Measurements from ENCODE around the gene CRP.

DNA sequence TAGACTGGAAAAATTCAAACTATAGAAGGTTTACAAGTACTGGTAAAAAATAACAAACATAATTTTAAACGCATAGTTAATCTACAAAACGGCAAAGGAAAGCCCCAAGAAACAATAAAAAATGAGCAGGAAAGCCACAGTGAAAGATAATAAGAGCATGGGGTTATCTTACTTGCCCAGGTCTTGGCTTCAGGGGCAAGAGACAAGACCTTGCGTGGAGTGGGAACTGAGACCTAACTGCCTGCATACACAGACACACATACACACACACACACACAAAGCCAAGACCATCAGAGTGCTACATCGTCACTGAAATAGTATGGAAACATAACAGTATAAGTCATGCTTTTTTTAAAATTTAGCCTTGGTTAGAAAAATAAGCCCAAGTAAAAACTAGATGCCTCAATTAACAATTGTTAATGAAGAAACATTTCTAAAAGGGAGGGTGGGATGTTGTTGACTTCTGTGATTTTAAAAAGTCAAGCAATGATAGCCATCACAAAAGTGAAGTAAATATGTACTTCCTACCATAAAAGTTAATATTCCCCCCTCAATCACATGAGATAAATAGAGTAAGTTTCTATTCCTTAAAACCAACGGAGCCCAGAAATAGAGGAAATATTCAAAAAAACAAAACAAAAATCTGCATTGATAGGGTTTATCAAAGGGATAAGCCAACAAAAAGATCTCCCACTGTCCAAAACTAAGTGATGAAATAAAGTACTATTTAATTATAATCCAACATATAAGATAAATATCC, 29.4 kb upstream of the CRP start:
- TF ChIP-seq, protein P1, sequence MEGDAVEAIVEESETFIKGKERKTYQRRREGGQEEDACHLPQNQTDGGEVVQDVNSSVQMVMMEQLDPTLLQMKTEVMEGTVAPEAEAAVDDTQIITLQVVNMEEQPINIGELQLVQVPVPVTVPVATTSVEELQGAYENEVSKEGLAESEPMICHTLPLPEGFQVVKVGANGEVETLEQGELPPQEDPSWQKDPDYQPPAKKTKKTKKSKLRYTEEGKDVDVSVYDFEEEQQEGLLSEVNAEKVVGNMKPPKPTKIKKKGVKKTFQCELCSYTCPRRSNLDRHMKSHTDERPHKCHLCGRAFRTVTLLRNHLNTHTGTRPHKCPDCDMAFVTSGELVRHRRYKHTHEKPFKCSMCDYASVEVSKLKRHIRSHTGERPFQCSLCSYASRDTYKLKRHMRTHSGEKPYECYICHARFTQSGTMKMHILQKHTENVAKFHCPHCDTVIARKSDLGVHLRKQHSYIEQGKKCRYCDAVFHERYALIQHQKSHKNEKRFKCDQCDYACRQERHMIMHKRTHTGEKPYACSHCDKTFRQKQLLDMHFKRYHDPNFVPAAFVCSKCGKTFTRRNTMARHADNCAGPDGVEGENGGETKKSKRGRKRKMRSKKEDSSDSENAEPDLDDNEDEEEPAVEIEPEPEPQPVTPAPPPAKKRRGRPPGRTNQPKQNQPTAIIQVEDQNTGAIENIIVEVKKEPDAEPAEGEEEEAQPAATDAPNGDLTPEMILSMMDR (IDR thresholded peaks at IDR 0.05; ENCODE audit: insufficient read depth, low read length), result no peak
- TF ChIP-seq SPI1 (IDR thresholded peaks at IDR 0.05; ENCODE audit: borderline replicate concordance, low read depth) (no peak), POLR2AphosphoS5 (IDR thresholded peaks at IDR 0.05; ENCODE audit: low read depth) (no peak), GABPA (IDR thresholded peaks at IDR 0.05; ENCODE audit: low read depth) (no peak)
- TF ChIP-seq, protein P2, sequence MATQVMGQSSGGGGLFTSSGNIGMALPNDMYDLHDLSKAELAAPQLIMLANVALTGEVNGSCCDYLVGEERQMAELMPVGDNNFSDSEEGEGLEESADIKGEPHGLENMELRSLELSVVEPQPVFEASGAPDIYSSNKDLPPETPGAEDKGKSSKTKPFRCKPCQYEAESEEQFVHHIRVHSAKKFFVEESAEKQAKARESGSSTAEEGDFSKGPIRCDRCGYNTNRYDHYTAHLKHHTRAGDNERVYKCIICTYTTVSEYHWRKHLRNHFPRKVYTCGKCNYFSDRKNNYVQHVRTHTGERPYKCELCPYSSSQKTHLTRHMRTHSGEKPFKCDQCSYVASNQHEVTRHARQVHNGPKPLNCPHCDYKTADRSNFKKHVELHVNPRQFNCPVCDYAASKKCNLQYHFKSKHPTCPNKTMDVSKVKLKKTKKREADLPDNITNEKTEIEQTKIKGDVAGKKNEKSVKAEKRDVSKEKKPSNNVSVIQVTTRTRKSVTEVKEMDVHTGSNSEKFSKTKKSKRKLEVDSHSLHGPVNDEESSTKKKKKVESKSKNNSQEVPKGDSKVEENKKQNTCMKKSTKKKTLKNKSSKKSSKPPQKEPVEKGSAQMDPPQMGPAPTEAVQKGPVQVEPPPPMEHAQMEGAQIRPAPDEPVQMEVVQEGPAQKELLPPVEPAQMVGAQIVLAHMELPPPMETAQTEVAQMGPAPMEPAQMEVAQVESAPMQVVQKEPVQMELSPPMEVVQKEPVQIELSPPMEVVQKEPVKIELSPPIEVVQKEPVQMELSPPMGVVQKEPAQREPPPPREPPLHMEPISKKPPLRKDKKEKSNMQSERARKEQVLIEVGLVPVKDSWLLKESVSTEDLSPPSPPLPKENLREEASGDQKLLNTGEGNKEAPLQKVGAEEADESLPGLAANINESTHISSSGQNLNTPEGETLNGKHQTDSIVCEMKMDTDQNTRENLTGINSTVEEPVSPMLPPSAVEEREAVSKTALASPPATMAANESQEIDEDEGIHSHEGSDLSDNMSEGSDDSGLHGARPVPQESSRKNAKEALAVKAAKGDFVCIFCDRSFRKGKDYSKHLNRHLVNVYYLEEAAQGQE (IDR thresholded peaks at IDR 0.05; ENCODE audit: insufficient replicate concordance, low read depth), result no peak
